Endothelial cell (in vitro differentiated cells): ENCODE measurements around the gene BCL2A1. TPM values are rescaled to one million over a fixed set of nuclear protein-coding genes. Genes with fewer than 3 reads are reported as not detected.

Experiments
- DNase-seq: peaks from one replicate; pipeline ENCODE4 v3.0.0; 2021; ENCODE audit warnings: low spot score
- H3K27ac Mint-ChIP-seq: one replicate; pipeline ENCODE4 v1.8.0; 2021; ENCODE audit warnings: mixed read lengths, inconsistent platforms; ENCODE audit not compliant: unreplicated experiment
- H3K27me3 Mint-ChIP-seq: one replicate; pipeline ENCODE4 v1.8.0; 2021; ENCODE audit warnings: mild to moderate bottlenecking, moderate library complexity, mixed read lengths, inconsistent platforms; ENCODE audit not compliant: unreplicated experiment
- H3K36me3 Mint-ChIP-seq: one replicate; pipeline ENCODE4 v1.8.0; 2021; ENCODE audit warnings: mild to moderate bottlenecking, low read depth, mixed read lengths, inconsistent platforms; ENCODE audit not compliant: unreplicated experiment
- H3K4me1 Mint-ChIP-seq: one replicate; pipeline ENCODE4 v1.8.0; 2021; ENCODE audit warnings: mild to moderate bottlenecking, mixed read lengths, inconsistent platforms; ENCODE audit not compliant: unreplicated experiment
- H3K4me3 Mint-ChIP-seq: one replicate; pipeline ENCODE4 v1.8.0; 2021; ENCODE audit warnings: mild to moderate bottlenecking, mixed read lengths, inconsistent platforms; ENCODE audit not compliant: unreplicated experiment
- H3K9me3 Mint-ChIP-seq: one replicate; pipeline ENCODE4 v1.8.0; 2021; ENCODE audit warnings: mixed read lengths, inconsistent platforms; ENCODE audit not compliant: unreplicated experiment
- CTCF ChIP-seq: fragments of 200-600 bp; sonication (generic); IDR thresholded peaks from one replicate; pipeline ENCODE4 v1.5.0; 2021; ENCODE audit warnings: antibody characterized with exemption; ENCODE audit not compliant: unreplicated experiment
- total RNA-seq: library from RNA; stranded (reverse); fragmentation: NEBNext Ultra II Directional; extraction: Animal tissue kit (Norgen Biotek cat#: 25700); gene quantifications from one replicate; pipeline ENCODE4 v1.2.1, GENCODE V29; 2021; ENCODE audit not compliant: unreplicated experiment

The BCL2A1 gene
- total RNA-seq, 1 donor from 2014 or later = 2.1 TPM

DNA sequence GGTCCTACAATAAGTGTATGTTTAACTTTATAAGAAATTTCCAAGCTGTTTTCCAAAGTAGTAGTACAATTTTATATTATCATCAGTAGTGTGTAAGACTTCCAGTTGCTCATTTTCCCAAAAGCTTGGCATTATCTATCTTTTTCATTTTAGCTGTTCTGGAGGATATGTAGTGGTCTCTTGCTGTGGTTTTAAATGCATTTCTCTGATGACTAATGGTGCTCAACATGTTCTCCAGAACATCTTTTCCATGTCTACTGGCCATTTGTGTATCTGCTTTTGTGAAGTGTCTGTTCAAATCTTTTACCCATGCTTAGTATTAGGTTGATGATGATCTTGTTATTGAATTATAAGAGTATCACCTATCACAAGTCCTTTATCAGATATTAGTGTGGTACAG lies 13.3 kb downstream of the BCL2A1 start:
- H3K27ac Mint-ChIP-seq = no peak overlapping the region
- H3K27me3 Mint-ChIP-seq = no peaks in the 10 kb centered on the region
- TF ChIP-seq CTCF = no peak
- no peak overlapping the region for H3K4me3 Mint-ChIP-seq
- no peak for DNase-seq
- H3K36me3 Mint-ChIP-seq = no peaks in the 10 kb centered on the region
- no peaks in the 10 kb centered on the region for H3K9me3 Mint-ChIP-seq
- peaks cover 34% of the 10 kb centered on the region for H3K4me1 Mint-ChIP-seq

DNA sequence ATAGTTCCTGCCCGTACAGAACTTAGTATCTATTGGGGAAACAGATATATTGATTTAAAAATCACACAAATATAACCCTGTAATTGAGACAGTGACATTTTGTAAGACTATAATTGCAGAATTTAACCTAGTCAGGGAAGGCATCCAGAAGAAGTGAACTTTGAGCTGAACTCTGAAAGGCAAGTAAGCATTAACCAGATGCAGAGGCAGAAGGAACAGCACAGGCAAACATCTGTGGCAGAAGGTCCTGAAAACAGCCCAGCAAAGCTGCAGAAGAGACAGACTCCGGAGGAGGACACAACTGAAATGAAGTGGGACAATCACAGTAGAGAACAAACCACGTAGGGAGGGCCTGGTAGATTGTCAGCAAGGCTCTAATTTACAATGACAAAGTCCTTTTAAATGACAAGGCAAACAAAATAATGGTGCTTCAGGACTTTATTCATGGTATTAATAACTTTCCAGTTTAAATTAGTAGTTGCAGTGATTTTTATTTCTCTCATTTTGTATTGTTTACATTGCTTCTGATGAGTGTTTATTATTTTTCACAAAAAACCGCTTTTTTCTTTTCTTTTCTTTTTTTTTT lies 14.5 kb downstream of the BCL2A1 start:
- no peak overlapping the region for H3K4me3 Mint-ChIP-seq
- no peak overlapping the region for H3K27ac Mint-ChIP-seq
- DNase-seq = no peak
- peaks cover 31% of the 10 kb centered on the region for H3K4me1 Mint-ChIP-seq
- no peaks in the 10 kb centered on the region for H3K9me3 Mint-ChIP-seq
- TF ChIP-seq CTCF = no peak
- H3K36me3 Mint-ChIP-seq = no peaks in the 10 kb centered on the region
- H3K27me3 Mint-ChIP-seq = no peaks in the 10 kb centered on the region

DNA sequence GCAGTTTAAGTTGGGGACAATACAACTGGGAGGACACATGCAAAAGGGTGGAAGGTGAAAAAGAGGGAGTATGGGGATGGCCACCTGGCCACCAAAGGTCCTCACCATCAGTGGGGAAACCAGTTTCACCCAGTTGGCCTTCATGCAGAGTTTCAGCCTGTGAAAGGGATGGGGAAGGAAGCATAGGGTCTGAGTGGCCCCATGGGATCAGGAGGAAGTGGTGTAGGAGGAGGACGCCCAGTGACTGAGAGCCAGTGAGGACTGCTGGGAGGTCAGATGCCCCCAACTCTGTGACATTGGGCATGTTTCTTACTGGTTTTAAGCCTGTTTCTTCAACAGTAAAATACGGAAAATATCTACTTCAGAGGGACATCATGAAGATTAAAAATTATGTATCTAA lies 16.3 kb downstream of the BCL2A1 start:
- DNase-seq = no peak
- no peaks in the 10 kb centered on the region for H3K27me3 Mint-ChIP-seq
- H3K4me3 Mint-ChIP-seq = no peak overlapping the region
- no peak for TF ChIP-seq CTCF
- peaks cover 24% of the 10 kb centered on the region for H3K4me1 Mint-ChIP-seq
- no peaks in the 10 kb centered on the region for H3K9me3 Mint-ChIP-seq
- H3K27ac Mint-ChIP-seq = no peak overlapping the region
- no peaks in the 10 kb centered on the region for H3K36me3 Mint-ChIP-seq

DNA sequence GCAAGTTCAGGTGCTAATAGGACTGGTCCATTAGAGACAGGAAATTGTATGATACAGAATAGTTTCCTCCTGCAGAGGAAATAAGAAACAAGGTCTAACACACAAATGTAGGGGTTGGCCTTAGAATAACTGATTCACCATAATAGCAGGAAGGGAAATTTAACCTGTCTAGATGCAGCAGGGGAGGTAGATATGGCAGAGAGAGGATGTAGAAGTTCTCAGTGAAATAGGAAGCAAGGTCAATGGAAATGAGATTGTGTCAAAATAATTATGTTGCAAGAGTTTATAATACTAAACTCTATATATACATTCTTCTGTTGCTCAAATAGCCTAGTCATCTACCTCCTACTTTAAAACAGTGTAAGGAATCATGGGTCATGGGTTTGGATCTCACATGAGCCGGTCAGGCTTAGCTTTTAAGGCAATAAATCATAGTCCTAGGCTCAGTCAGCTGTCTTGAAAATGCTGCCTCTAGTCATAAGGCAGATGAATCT lies 17.0 kb downstream of the BCL2A1 start:
- no peak overlapping the region for H3K27ac Mint-ChIP-seq
- no peaks in the 10 kb centered on the region for H3K9me3 Mint-ChIP-seq
- peaks cover 24% of the 10 kb centered on the region for H3K4me1 Mint-ChIP-seq
- TF ChIP-seq CTCF = no peak
- no peak overlapping the region for H3K4me3 Mint-ChIP-seq
- no peak for DNase-seq
- H3K27me3 Mint-ChIP-seq = no peaks in the 10 kb centered on the region
- H3K36me3 Mint-ChIP-seq = no peaks in the 10 kb centered on the region

DNA sequence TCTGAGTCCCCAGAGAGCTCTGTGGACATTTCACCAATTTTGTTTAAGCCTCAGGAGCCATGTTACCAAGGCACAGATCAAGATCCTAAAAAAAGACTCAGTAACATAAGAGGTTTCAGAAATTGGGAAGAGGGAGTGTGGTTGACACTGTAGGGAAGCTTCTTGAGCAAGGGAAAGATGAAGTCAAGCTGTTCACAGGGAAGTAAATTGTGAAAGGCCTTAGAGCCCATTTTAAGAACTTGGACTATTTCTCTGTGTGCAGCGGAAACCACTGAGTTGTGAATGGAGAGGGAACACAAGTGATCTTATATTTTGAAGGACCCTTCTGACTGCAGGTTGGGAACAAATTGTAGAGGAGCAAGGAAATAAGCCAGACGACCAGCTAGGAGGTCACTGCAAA lies 18.7 kb downstream of the BCL2A1 start:
- no peak for DNase-seq
- Mint-ChIP-seq H3K27me3 (no peaks in the 10 kb centered on the region), H3K36me3 (no peaks in the 10 kb centered on the region), H3K9me3 (no peaks in the 10 kb centered on the region), H3K4me1 (peaks cover 32% of the 10 kb centered on the region), H3K27ac (no peak overlapping the region), H3K4me3 (no peak overlapping the region)
- TF ChIP-seq CTCF = no peak
